GM12878 (cell line): ENCODE data around the gene RAD51AP1. TPM values are rescaled to one million over a fixed set of nuclear protein-coding genes. Genes with fewer than 3 reads are reported as not detected.

ENCODE experiments used
- ATAC-seq: fragments of 200-7000 bp; cut with Tn5 transposase; 3 replicates; pipeline ENCODE4 v1.9.1; 2020; ENCODE audit warnings: mild to moderate bottlenecking, moderate library complexity
- BruUV-seq: library from RNA; stranded (reverse); fragments of 400-500 nt; replicated peaks from 2 replicates; lab custom pipeline; 2021; lab: Mats Ljungman, UMichigan
- CTCF ChIA-PET: fragments of 300-600 bp; sonication (Branson Sonifier 250); formaldehyde crosslinking; extraction: SDS; loops from one replicate; lab custom pipeline; 2021; ENCODE audit warnings: inconsistent platforms; lab: Yijun Ruan, JAX
- POLR2A ChIA-PET: fragments of 350-600 bp; formaldehyde crosslinking; extraction: SDS; loops from one replicate; lab custom pipeline; 2021; ENCODE audit warnings: inconsistent platforms; lab: Charles Lee
- RAD21 ChIA-PET: fragments of 300-600 bp; sonication (Branson Sonifier 250); formaldehyde crosslinking; loops from one replicate; lab custom pipeline; 2023; ENCODE audit warnings: antibody characterized with exemption; ENCODE audit not compliant: unreplicated experiment; lab: Charles Lee
- SMC1A ChIA-PET: fragments of 300-600 bp; sonication (Branson Sonifier 250); formaldehyde crosslinking; loops from one replicate; lab custom pipeline; 2023; ENCODE audit not compliant: unreplicated experiment, uncharacterized antibody; lab: Charles Lee
- DNase-seq: peaks from one replicate; pipeline ENCODE4 v3.0.0-alpha.2; 2011; ENCODE audit warnings: low read depth, low spot score
- FAIRE-seq: peaks from 3 replicates; lab custom pipeline; 2011; peaks lifted over from hg19 to GRCh38; lab: Jason Lieb, UNC
- H2AFZ ChIP-seq: 2 replicates; pipeline ENCODE4 v1.6.0; 2011; ENCODE audit warnings: low read depth, low read length, control low read depth; ENCODE audit not compliant: control insufficient read depth
- H3K27ac ChIP-seq: 2 replicates; pipeline ENCODE4 v1.5.1; 2011; ENCODE audit warnings: control low read depth; ENCODE audit not compliant: control insufficient read depth, insufficient read depth
- H3K27me3 ChIP-seq, 2 experiments: replicated peaks in 1 of 2; 2 replicates each; pipeline versions ENCODE4 v1.6.0 to v1.6.1; 2011; ENCODE audit warnings: low read length in 1 of 2; ENCODE audit not compliant: control insufficient read depth in 2 of 2, insufficient read depth in 2 of 2
- H3K36me3 ChIP-seq, 2 experiments: 2 replicates each; pipeline ENCODE4 v1.5.1; 2011; ENCODE audit warnings: low read length in 1 of 2; ENCODE audit not compliant: control insufficient read depth in 2 of 2, insufficient read depth in 2 of 2
- H3K4me1 ChIP-seq: 2 replicates; pipeline ENCODE4 v1.6.1; 2011; ENCODE audit warnings: mild to moderate bottlenecking, low read length, moderate library complexity, mixed read lengths; ENCODE audit not compliant: control insufficient read depth, insufficient read depth
- H3K4me2 ChIP-seq: 2 replicates; pipeline ENCODE4 v1.6.0; 2011; ENCODE audit warnings: control low read depth; ENCODE audit not compliant: control insufficient read depth, insufficient read depth
- H3K4me3 ChIP-seq: fragments of 200-600 bp; sonication (generic); 2 replicates; pipeline ENCODE4 v1.5.1; 2016
- H3K79me2 ChIP-seq: 2 replicates; pipeline ENCODE4 v1.6.0; 2011; ENCODE audit warnings: low read length; ENCODE audit not compliant: control insufficient read depth, insufficient read depth
- H3K9ac ChIP-seq: 2 replicates; pipeline ENCODE4 v1.8.0; 2011; ENCODE audit warnings: low read length, control low read depth, mixed read lengths; ENCODE audit not compliant: control insufficient read depth, insufficient read depth
- H3K9me3 ChIP-seq: replicated peaks from 3 replicates; pipeline ENCODE4 v1.5.1; 2011; ENCODE audit warnings: mild to moderate bottlenecking, low read length; ENCODE audit not compliant: control insufficient read depth, insufficient read depth
- H4K20me1 ChIP-seq: 2 replicates; pipeline ENCODE4 v1.6.0; 2011; ENCODE audit not compliant: control insufficient read depth, insufficient read depth
- MTA3 ChIP-seq: IDR thresholded peaks from 2 replicates; pipeline ENCODE4 v1.6.1; 2012; ENCODE audit warnings: low read length, inconsistent platforms, borderline replicate concordance
- POLR2A ChIP-seq: IDR thresholded peaks from 2 replicates; pipeline ENCODE4 v1.6.1; 2011; ENCODE audit warnings: low read depth, mild to moderate bottlenecking, low read length
- PRDM15 ChIP-seq: fragments of 450-650 bp; formaldehyde crosslinking; IDR thresholded peaks from 2 replicates; pipeline ENCODE4 v1.4.0; 2020; ENCODE audit warnings: mild to moderate bottlenecking, moderate library complexity
- RAD51 ChIP-seq: fragments of 450-650 bp; IDR thresholded peaks from 2 replicates; pipeline ENCODE4 v1.6.1; 2016; ENCODE audit warnings: moderate library complexity, mild to moderate bottlenecking, inconsistent platforms
- RCOR1 ChIP-seq: conservative IDR thresholded peaks from 2 replicates; pipeline ENCODE4 v1.6.1; 2012; ENCODE audit warnings: low read depth, low read length, improper control_type of control experiment
- SMAD1 ChIP-seq: fragments of 450-650 bp; IDR thresholded peaks from 2 replicates; pipeline ENCODE4 v1.6.1; 2018; ENCODE audit warnings: mild to moderate bottlenecking, low read depth; ENCODE audit not compliant: partially characterized antibody
- WGBS: methylation state at CpG from one replicate; pipeline ENCODE4 v1.1.6; 2016; ENCODE audit warnings: low lambda C conversion rate; ENCODE audit not compliant: insufficient replicate concordance, insufficient coverage; ENCODE audit errors: missing lambda C conversion rate; 5-methylcytosine and 5-hydroxymethylcytosine counted together
- in situ Hi-C: fragments of 300-500 bp; cut with MboI; formaldehyde crosslinking; loops from 9 replicates; pipeline ENCODE4 v1.14.3; 2018; ENCODE audit warnings: mixed read lengths
- intact Hi-C: fragments of 100-400 bp; cut with micrococcal nuclease; formaldehyde crosslinking; loops from one replicate; pipeline ENCODE4 v1.14.2; 2022; ENCODE audit not compliant: unreplicated experiment
- polyA plus RNA-seq, 11 experiments: library from polyadenylated mRNA; depleted of rRNA in 4 of 11; unstranded in 6 of 11; stranded (reverse) in 5 of 11; fragments of >200 nt; fragmentation: Nextera tagmentation in 4 of 11; fragmentation: Illumina TruSeq in 1 of 11; extraction: Ambion mirVana in 4 of 11; extraction: Trizol in 1 of 11; gene quantifications; 1 replicate in 1 of 11; 2 replicates in 10 of 11; pipeline versions ENCODE4 v1.2.1 to v1.2.3, GENCODE V29; 2011 to 2016; ENCODE audit warnings: inconsistent platforms in 2 of 11, missing spikeins in 2 of 11, low read depth in 1 of 11
- total RNA-seq, 4 experiments: library from RNA; depleted of rRNA in 3 of 4; stranded (reverse); fragments of >200 nt in 3 of 4; fragmentation: Illumina TruSeq in 1 of 4; extraction: Trizol in 1 of 4; gene quantifications; 2 replicates each; pipeline versions ENCODE4 v1.2.1 to v1.2.3, GENCODE V29; 2013 to 2021

RAD51AP1 gene
- total and polyA plus RNA-seq, 10 of the 15 experiments (the other 5 are each of a cell fraction or from before 2014, with no cell fraction given) = 22.3 to 86.0 (median 50.9) TPM

GRCh38 chr12:4558171-4558570, 19.5 kb downstream of the RAD51AP1 start:
- no peaks in the 10 kb centered on the region for H3K79me2 ChIP-seq
- no TSS peak for BruUV-seq
- FAIRE-seq = no peak
- intact Hi-C loops = no loop called here
- in situ Hi-C loops = no loop called here
- peaks cover 0 to 22% of the 10 kb centered on the region in 2 experiments; a peak in 3 of 4 replicates for H3K36me3 ChIP-seq
- no peaks in the 10 kb centered on the region for H3K9me3 ChIP-seq
- ATAC-seq = no peak
- no peak overlapping the region for H3K4me3 ChIP-seq
- no peak overlapping the region for H2AFZ ChIP-seq
- POLR2A ChIA-PET = no interaction called here
- H3K9ac ChIP-seq = no peak overlapping the region
- no peaks in the 10 kb centered on the region for H3K27me3 ChIP-seq
- RAD21 ChIA-PET = no interaction called here
- H3K27ac ChIP-seq = no peak overlapping the region
- CTCF ChIA-PET = no interaction called here
- H4K20me1 ChIP-seq = no peaks in the 10 kb centered on the region
- TF ChIP-seq MTA3 = no peak
- no peak for TF ChIP-seq RAD51
- TF ChIP-seq POLR2A = no peak
- no peak for TF ChIP-seq RCOR1
- TF ChIP-seq SMAD1 = no peak
- no peak for TF ChIP-seq PRDM15 (CRISPR knock-in tag)
- WGBS = 98% methylated on average over 2 of the region's 2 CpGs
- SMC1A ChIA-PET = no interaction called here
- H3K4me1 ChIP-seq = no peaks in the 10 kb centered on the region
- no peak overlapping the region for H3K4me2 ChIP-seq
- DNase-seq = no peak
